K562 (cell line): Measurements from ENCODE around the gene LENEP. TPM values are rescaled to one million over a fixed set of nuclear protein-coding genes. Genes with fewer than 3 reads are reported as not detected.

ENCODE experiments used
- HMGN3 ChIP-seq: IDR thresholded peaks from 2 replicates; pipeline ENCODE4 v1.6.1; 2011; ENCODE audit warnings: borderline replicate concordance, low read depth, mild to moderate bottlenecking, mixed read lengths, low read length; ENCODE audit not compliant: insufficient read length; ENCODE audit errors: extremely low read depth
- MYBL2 ChIP-seq, 2 experiments: fragments of 450-650 bp in 1 of 2; sonication (generic) in 1 of 2; formaldehyde crosslinking in 1 of 2; IDR thresholded peaks; 2 replicates each; pipeline versions ENCODE4 v1.6.1 to v1.8.1; 2017 to 2022; ENCODE audit warnings: borderline replicate concordance in 1 of 2, inconsistent platforms in 1 of 2, low read depth in 1 of 2, mild to moderate bottlenecking in 1 of 2, missing genetic modification reagents in 1 of 2, moderate library complexity in 1 of 2
- PRDM10 ChIP-seq: fragments of 450-650 bp; IDR thresholded peaks from 2 replicates; pipeline ENCODE4 v1.6.1; 2018; ENCODE audit not compliant: partially characterized antibody
- REST ChIP-seq, 2 experiments: fragments of 450-650 bp; formaldehyde crosslinking in 1 of 2; IDR thresholded peaks; 2 replicates each; pipeline versions ENCODE4 v1.4.0 to v1.6.1; 2014 to 2020; ENCODE audit warnings: mild to moderate bottlenecking in 2 of 2, borderline replicate concordance in 1 of 2, low read depth in 1 of 2
- SNIP1 ChIP-seq: fragments of 450-650 bp; IDR thresholded peaks from 2 replicates; pipeline ENCODE4 v1.7.1; 2017; ENCODE audit warnings: low read depth, mild to moderate bottlenecking
- ZHX1 ChIP-seq: fragments of 150-350 bp; conservative IDR thresholded peaks from 2 replicates; pipeline ENCODE4 v1.6.1; 2014; ENCODE audit warnings: low read length
- ZNF395 ChIP-seq: fragments of 200-800 bp; sonication (Bioruptor generic); IDR thresholded peaks from 2 replicates; pipeline ENCODE4 v1.6.1; 2017; ENCODE audit warnings: missing genetic modification characterization, missing compliant biosample characterization
- polyA plus RNA-seq, 8 experiments: library from polyadenylated mRNA; depleted of rRNA in 4 of 8; stranded (reverse) in 5 of 8; unstranded in 3 of 8; fragments of >200 nt; fragmentation: Nextera tagmentation in 2 of 8; fragmentation: Illumina TruSeq in 1 of 8; extraction: Ambion mirVana in 2 of 8; extraction: Trizol in 1 of 8; gene quantifications; 2 replicates each; pipeline versions ENCODE4 v1.2.1 to v1.2.3, GENCODE V29; 2011 to 2014; ENCODE audit warnings: inconsistent platforms in 1 of 8, missing spikeins in 1 of 8
- total RNA-seq, 7 experiments: library from RNA; depleted of rRNA in 6 of 7; stranded (reverse); fragments of >200 nt in 6 of 7; fragmentation: Illumina TruSeq in 2 of 7; extraction: Trizol in 2 of 7; gene quantifications; 2 replicates each; pipeline versions ENCODE4 v1.2.1 to v1.2.3, GENCODE V29; 2011 to 2021; ENCODE audit warnings: low replicate concordance in 1 of 7

LENEP gene
- total and polyA plus RNA-seq, 9 of the 15 experiments (the other 6 are each of a cell fraction or from before 2014, with no cell fraction given) = 0.23 to 0.87 (median 0.67) TPM; not detected in 5

- TF ChIP-seq REST (IDR thresholded peaks at IDR 0.05; ENCODE audit: borderline replicate concordance) (no peak; the same call in 1 of the 2 replicates), REST (CRISPR knock-in tag; IDR thresholded peaks at IDR 0.05; ENCODE audit: low read depth) (no peak), MYBL2 (IDR thresholded peaks at IDR 0.05; ENCODE audit: low read depth) (no peak), MYBL2 (CRISPR knock-in tag; IDR thresholded peaks at IDR 0.05; ENCODE audit: borderline replicate concordance) (no peak), ZHX1 (no peak), SNIP1 (peak; percentile 55), ZNF395 (CRISPR knock-in tag) (no peak; the same call in none of the 2 replicates), PRDM10 (peak; percentile 19), HMGN3 (peak; percentile 34)
Measured at GRCh38 chr1:154973344-154974101, 19.9 kb upstream of the LENEP start (continued).
